Measurements from ENCODE around the gene DCAF8L1. TPM values are rescaled to one million over a fixed set of nuclear protein-coding genes. Genes with fewer than 3 reads are reported as not detected.
"Not testable (repeated sequence)": the region's sequence is repeated elsewhere in the genome, so short reads cannot be mapped to it uniquely, and the experiment has no call there.

Gene DCAF8L1
- total RNA-seq (2014; rRNA removed; shearing (Covaris generic); ENCODE audit: low replicate concordance): not detected in 2 replicates

DNA sequence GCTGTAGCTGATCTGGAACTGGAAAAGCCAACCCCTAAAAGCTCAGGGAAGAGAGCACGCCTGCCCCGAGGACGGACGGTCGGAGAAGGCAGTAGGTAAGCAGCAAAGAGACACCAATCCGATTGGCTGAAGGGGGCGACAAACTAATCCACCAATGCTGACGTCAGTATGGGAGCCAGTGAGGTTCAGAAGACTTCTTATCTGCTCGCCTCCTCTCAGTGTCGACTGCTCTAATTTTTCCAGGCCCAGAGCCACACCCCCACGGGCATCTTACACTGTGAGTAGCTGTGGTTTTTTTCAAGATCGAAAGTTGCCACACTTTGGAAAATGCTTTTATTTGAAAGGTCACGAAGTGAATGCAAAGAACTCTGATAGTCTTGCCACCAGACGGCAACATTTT lies at the start of gene DCAF8L1:
Gene DCAF8L1, minus strand, starts transcription at position 101 of the 400 bp plus-strand sequence. CDS start 115 bp downstream, outside the sequence.
- Histone ChIP-seq H3K36me3 (no peaks in the 10 kb centered on the region), H3K9me3 (no peaks in the 10 kb centered on the region), H3K27me3 (no peaks in the 10 kb centered on the region), H3K4me3 (no peak within 1 kb of the TSS)
- no peak for DNase-seq

GRCh38 chrX:28022371-28022770 lies 41.1 kb upstream of the DCAF8L1 start:
- H3K4me3 ChIP-seq: no peak overlapping the region
- H3K36me3 ChIP-seq: no peaks in the 10 kb centered on the region
- DNase-seq: no peak
- H3K27me3 ChIP-seq: no peaks in the 10 kb centered on the region
- H3K9me3 ChIP-seq: no peaks in the 10 kb centered on the region

DNA sequence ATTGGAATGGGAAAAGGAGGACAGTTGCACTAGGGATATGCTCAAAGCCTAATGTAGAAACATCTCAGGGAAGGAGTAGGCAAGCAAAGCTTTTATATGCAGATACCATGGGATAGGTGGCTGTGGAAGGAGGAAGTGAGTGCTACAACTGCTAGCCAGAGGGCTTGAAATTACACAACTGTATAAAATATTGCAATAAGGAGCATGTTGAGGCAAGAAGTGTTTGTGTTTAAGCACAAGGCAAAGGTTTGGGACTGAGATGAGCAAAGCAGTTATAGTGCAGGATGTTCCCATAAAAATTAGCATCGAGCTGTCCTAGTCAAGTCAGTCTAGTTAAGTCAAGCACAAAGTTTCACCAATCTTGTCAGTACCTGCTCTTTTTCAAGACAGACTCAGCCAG lies 35.6 kb upstream of the DCAF8L1 start:
- no peaks in the 10 kb centered on the region for H3K9me3 ChIP-seq
- no peak for DNase-seq
- H3K36me3 ChIP-seq: no peaks in the 10 kb centered on the region
- H3K4me3 ChIP-seq: no peak overlapping the region
- H3K27me3 ChIP-seq: no peaks in the 10 kb centered on the region

DNA sequence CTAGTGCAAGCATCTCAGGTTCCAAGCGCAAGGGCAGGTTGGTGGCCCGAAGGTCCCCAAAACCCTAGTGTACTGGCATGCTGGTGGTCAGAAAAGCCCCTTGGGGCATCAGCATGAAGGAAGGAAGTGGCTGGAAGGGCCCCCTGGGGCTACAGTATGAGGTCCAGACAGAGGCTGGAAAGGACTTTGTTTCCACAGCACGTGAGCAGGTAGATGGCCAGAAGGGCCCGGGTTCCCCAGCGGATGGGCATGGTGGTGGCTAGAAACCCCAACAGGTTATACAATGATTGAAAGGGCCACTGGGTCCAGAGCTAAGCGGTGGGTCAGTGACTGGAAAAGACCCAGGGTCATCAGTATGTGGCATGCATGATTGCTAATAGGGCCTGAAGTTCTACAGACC lies 34.7 kb upstream of the DCAF8L1 start:
- Histone ChIP-seq H3K4me3 (no peak overlapping the region), H3K9me3 (no peaks in the 10 kb centered on the region), H3K36me3 (no peaks in the 10 kb centered on the region), H3K27me3 (no peaks in the 10 kb centered on the region)
- no peak for DNase-seq

GRCh38 chrX:28010875-28011274 lies 29.6 kb upstream of the DCAF8L1 start:
- Histone ChIP-seq H3K9me3 (no peaks in the 10 kb centered on the region), H3K36me3 (no peaks in the 10 kb centered on the region), H3K4me3 (no peak overlapping the region), H3K27me3 (no peaks in the 10 kb centered on the region)
- no peak for DNase-seq

GRCh38 chrX:27998666-27999065 lies 17.4 kb upstream of the DCAF8L1 start:
- H3K4me3 ChIP-seq: no peak overlapping the region
- no peaks in the 10 kb centered on the region for H3K36me3 ChIP-seq
- no peak for DNase-seq
- no peaks in the 10 kb centered on the region for H3K9me3 ChIP-seq
- H3K27me3 ChIP-seq: no peaks in the 10 kb centered on the region

GRCh38 chrX:27997622-27998021 lies 16.4 kb upstream of the DCAF8L1 start:
- Histone ChIP-seq H3K4me3 (no peak overlapping the region), H3K36me3 (no peaks in the 10 kb centered on the region), H3K27me3 (no peaks in the 10 kb centered on the region), H3K9me3 (no peaks in the 10 kb centered on the region)
- no peak for DNase-seq

DNA sequence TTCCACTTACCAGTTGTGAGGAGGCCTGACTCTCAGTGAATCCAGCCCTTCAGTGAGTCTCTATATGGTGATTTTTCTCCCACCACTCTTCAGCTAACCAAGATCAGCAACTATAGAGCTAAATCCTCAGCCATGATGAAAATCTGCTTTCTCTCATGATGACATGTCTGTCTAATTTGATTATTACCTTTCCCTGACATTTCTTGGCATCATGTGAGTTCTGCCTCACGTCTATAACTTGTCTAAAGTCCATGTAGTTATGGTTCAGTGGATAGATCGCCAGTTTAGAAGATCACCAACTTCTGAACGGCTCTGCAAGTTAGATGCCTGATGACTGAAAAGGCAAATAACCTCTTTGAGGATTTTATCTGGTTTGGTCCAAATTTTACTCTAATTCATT lies 14.9 kb upstream of the DCAF8L1 start:
- no peaks in the 10 kb centered on the region for H3K27me3 ChIP-seq
- H3K9me3 ChIP-seq: no peaks in the 10 kb centered on the region
- no peak overlapping the region for H3K4me3 ChIP-seq
- no peak for DNase-seq
- H3K36me3 ChIP-seq: no peaks in the 10 kb centered on the region

DNA sequence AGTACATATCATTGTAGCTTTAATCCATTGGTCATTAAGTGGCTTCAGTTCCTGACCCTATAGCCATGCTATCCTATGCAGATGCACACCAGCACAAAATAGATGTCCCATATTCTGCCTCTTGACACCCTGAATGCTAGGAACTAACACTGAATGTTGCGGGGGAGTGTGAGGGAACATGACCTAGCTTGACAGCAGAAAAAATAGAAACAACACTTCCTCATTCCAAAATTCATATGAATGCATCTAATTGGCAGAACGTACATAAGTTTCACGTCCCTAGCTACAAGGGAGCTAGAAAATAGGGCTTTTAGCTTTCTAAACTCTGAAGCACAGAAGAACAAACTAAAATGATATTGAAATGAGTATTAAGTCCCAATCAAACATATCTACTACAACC lies 14.4 kb upstream of the DCAF8L1 start:
- Histone ChIP-seq H3K9me3 (no peaks in the 10 kb centered on the region), H3K27me3 (no peaks in the 10 kb centered on the region), H3K4me3 (no peak overlapping the region), H3K36me3 (no peaks in the 10 kb centered on the region)
- no peak for DNase-seq

GRCh38 chrX:27987862-27988646 lies 6.8 kb upstream of the DCAF8L1 start:
- Histone ChIP-seq H3K36me3 (no peaks in the 10 kb centered on the region), H3K9me3 (no peaks in the 10 kb centered on the region), H3K4me3 (no peak overlapping the region), H3K27me3 (no peaks in the 10 kb centered on the region)
- no peak for DNase-seq

DNA sequence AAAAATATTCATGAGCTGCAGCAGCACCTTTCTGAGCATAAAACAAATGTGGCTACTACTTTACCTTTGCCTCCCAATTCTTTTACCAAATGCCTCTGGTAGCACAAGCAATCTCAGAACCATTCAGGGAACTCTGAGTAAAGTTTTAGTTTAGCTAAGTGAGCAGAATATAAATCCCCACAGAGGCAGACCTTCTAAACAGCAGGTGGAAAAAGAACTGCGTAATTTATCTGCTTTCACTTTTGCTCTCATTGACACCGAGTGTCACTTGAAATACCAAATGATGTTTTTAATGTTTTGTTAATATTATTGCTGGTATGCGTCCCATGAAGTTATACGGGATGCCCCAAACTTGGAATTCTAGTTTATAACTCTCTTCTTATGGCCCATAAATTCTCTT lies 4.3 kb downstream of the DCAF8L1 start:
- not testable (repeated sequence) for H3K9me3 ChIP-seq, DNase-seq, H3K36me3 ChIP-seq, H3K4me3 ChIP-seq, H3K27me3 ChIP-seq

- Histone ChIP-seq H3K9me3 (no peaks in the 10 kb centered on the region), H3K27me3 (no peaks in the 10 kb centered on the region), H3K4me3 (no peak overlapping the region), H3K36me3 (no peaks in the 10 kb centered on the region)
- no peak for DNase-seq
Observed at GRCh38 chrX:27976284-27976683, 5.0 kb downstream of the DCAF8L1 start.

- Histone ChIP-seq H3K9me3 (no peaks in the 10 kb centered on the region), H3K4me3 (no peak overlapping the region), H3K27me3 (no peaks in the 10 kb centered on the region), H3K36me3 (no peaks in the 10 kb centered on the region)
- DNase-seq: no peak
Observed at GRCh38 chrX:27968878-27969277, 12.4 kb downstream of the DCAF8L1 start.

DNA sequence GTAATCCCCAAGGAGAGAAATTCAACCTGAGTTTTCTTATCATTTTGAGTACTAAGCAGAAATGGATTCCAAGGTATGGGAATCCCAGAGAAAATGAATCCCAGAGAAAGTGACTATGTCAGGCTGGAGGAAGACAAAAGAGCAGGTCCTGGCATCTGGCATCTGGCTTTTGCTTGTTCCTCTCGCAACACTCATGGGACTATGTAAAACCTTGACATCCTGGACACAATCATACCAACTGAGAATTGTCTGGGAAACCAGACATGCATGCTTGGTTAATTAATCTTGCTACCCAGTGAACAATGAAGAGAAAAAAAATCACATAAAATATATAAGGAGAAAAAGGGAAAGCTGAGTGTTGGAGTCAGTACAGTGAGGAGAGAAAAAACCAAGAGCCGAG lies 12.9 kb downstream of the DCAF8L1 start:
- Histone ChIP-seq H3K4me3 (no peak overlapping the region), H3K9me3 (no peaks in the 10 kb centered on the region), H3K36me3 (no peaks in the 10 kb centered on the region), H3K27me3 (no peaks in the 10 kb centered on the region)
- no peak for DNase-seq

GRCh38 chrX:27966955-27967354 lies 14.3 kb downstream of the DCAF8L1 start:
- Histone ChIP-seq H3K36me3 (no peaks in the 10 kb centered on the region), H3K27me3 (no peaks in the 10 kb centered on the region), H3K4me3 (no peak overlapping the region), H3K9me3 (no peaks in the 10 kb centered on the region)
- peak; percentile 14 for DNase-seq

DNA sequence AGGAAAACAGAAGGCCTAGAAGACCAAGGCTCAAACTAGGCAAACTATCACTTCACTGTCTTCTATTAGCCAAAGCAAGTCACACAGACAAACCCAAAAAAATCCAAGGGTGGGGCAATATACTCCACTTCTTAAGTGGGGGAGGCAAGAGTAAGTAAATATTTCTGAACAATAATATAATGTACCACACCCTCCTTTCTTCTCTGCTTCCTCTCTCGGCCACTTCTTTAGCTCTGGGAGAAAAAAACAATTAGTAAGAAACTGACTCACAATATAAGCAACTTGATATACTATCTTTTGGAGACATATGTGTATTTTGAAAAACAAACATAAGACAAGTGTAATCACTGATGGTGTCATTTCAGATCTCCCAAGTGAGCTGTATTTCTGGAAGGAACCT lies 14.8 kb downstream of the DCAF8L1 start:
- DNase-seq: no peak

DNA sequence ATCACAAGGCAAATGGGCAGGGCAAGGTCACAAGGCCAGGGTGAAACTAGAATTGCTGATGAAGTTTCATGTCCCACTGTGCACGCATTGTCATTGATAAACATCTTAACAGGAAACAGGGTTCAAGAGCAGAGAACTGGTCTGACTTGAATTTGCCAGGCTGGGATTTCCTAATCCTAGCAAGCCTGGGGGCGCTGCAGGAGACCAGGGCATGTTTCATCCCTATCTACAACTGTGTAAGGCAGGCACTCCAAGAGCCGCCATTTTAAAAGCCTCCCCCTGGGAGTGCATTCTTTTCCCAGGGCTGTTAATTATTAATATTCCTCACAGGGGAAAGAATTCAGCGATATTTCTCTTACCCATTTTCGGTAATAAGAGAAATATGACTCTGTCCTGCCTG lies 15.9 kb downstream of the DCAF8L1 start:
- not testable (repeated sequence) for H3K36me3 ChIP-seq, H3K9me3 ChIP-seq, H3K4me3 ChIP-seq, H3K27me3 ChIP-seq, DNase-seq

More for the DNA sequence above, 14.8 kb downstream of the DCAF8L1 start:
- Histone ChIP-seq H3K4me3 (no peak overlapping the region), H3K9me3 (no peaks in the 10 kb centered on the region), H3K36me3 (no peaks in the 10 kb centered on the region), H3K27me3 (no peaks in the 10 kb centered on the region)

- no peaks in the 10 kb centered on the region for H3K36me3 ChIP-seq
- no peak for DNase-seq
- H3K4me3 ChIP-seq: no peak overlapping the region
- H3K27me3 ChIP-seq: no peaks in the 10 kb centered on the region
- H3K9me3 ChIP-seq: no peaks in the 10 kb centered on the region
Observed at GRCh38 chrX:27964432-27964831, 16.8 kb downstream of the DCAF8L1 start.

All from MG63 (cell line).